OCI-LY7 (cell line): ENCODE results near the gene CGAS. TPM values are rescaled to one million over a fixed set of nuclear protein-coding genes. Genes with fewer than 3 reads are reported as not detected.

ENCODE experiments used
- BruUV-seq: library from RNA; stranded (reverse); fragments of 400-500 nt; replicated peaks from 2 replicates; lab custom pipeline; 2021; lab: Mats Ljungman, UMichigan
- CTCF ChIA-PET: fragments of 300-600 bp; sonication (Branson Sonifier 250); formaldehyde crosslinking; loops from one replicate; lab custom pipeline; 2022; ENCODE audit warnings: antibody characterized with exemption; ENCODE audit not compliant: unreplicated experiment; lab: Charles Lee
- POLR2A ChIA-PET: fragments of 300-600 bp; sonication (Branson Sonifier 250); formaldehyde crosslinking; loops from one replicate; lab custom pipeline; 2022; ENCODE audit warnings: antibody characterized with exemption; lab: Charles Lee
- DNase-seq: peaks from one replicate; pipeline ENCODE4 v3.0.0-alpha.2; 2015; ENCODE audit warnings: low spot score
- H2AFZ ChIP-seq: fragments of 200-600 bp; sonication (generic), shearing (Covaris generic); 2 replicates; pipeline ENCODE4 v1.6.1; 2014; ENCODE audit warnings: mild to moderate bottlenecking, antibody characterized with exemption, low read length, moderate library complexity
- H3K27ac ChIP-seq: fragments of 200-600 bp; sonication (generic); 2 replicates; pipeline ENCODE4 v1.5.1; 2014; ENCODE audit warnings: mixed run types, low read depth, mild to moderate bottlenecking, moderate library complexity, low read length, inconsistent platforms; ENCODE audit not compliant: poor library complexity, severe bottlenecking
- H3K36me3 ChIP-seq: fragments of 200-600 bp; sonication (generic); 2 replicates; pipeline ENCODE4 v1.6.1; 2014; ENCODE audit warnings: mild to moderate bottlenecking, antibody characterized with exemption, low read length, moderate library complexity, mixed read lengths; ENCODE audit not compliant: insufficient read depth
- H3K4me1 ChIP-seq: fragments of 200-600 bp; sonication (generic); 2 replicates; pipeline ENCODE4 v1.5.1; 2014; ENCODE audit warnings: mild to moderate bottlenecking, low read length; ENCODE audit not compliant: insufficient read depth, poor library complexity, severe bottlenecking
- H3K4me2 ChIP-seq: fragments of 200-600 bp; sonication (generic); 2 replicates; pipeline ENCODE4 v1.6.1; 2014; ENCODE audit warnings: mild to moderate bottlenecking, low read length
- H3K4me3 ChIP-seq: fragments of 200-600 bp; sonication (generic); 2 replicates; pipeline ENCODE4 v1.5.1; 2014; ENCODE audit warnings: mild to moderate bottlenecking, low read depth, low read length; ENCODE audit not compliant: poor library complexity, severe bottlenecking
- H3K79me2 ChIP-seq: fragments of 200-600 bp; sonication (generic); 2 replicates; pipeline ENCODE4 v1.6.1; 2016; ENCODE audit warnings: low read depth, mild to moderate bottlenecking, low read length, moderate library complexity, mixed read lengths; ENCODE audit not compliant: insufficient read depth
- H3K9me2 ChIP-seq: fragments of 200-600 bp; sonication (generic); 2 replicates; pipeline ENCODE4 v1.6.1; 2016; ENCODE audit warnings: mild to moderate bottlenecking, low read length, mixed read lengths; ENCODE audit not compliant: insufficient read depth
- H3K9me3 ChIP-seq: fragments of 200-600 bp; sonication (generic); 2 replicates; pipeline ENCODE4 v1.6.1; 2014; ENCODE audit warnings: mild to moderate bottlenecking, mixed run types, low read length, mixed read lengths
- H4K20me1 ChIP-seq: fragments of 200-600 bp; sonication (generic); 2 replicates; pipeline ENCODE4 v1.6.1; 2014; ENCODE audit warnings: mild to moderate bottlenecking, antibody characterized with exemption, low read length, moderate library complexity, mixed read lengths; ENCODE audit not compliant: insufficient read depth
- EZH2phosphoT487 ChIP-seq: fragments of 200-600 bp; sonication (generic); IDR thresholded peaks from 2 replicates; pipeline ENCODE4 v1.6.1; 2018; ENCODE audit warnings: low read depth, borderline replicate concordance, mild to moderate bottlenecking, mixed run types, antibody characterized with exemption, low read length, moderate library complexity, mixed read lengths
- intact Hi-C: fragments of 100-400 bp; cut with micrococcal nuclease; formaldehyde crosslinking; loops from one replicate; pipeline ENCODE4 v1.10.0; 2022; ENCODE audit not compliant: unreplicated experiment
- small RNA-seq: library from RNA; depleted of rRNA; stranded (forward); fragments of <200 nt; gene quantifications from one replicate; pipeline ENCODE3, GENCODE V24; 2014
- total RNA-seq, 2 experiments: library from RNA; depleted of rRNA in 1 of 2; stranded (reverse); fragments of >200 nt in 1 of 2; shearing (Covaris generic) in 1 of 2; gene quantifications; 2 replicates each; pipeline ENCODE4 v1.2.3, GENCODE V29; 2014 to 2022
- TF ChIP-seq, protein P1 (sequence below): fragments of 200-600 bp; sonication (generic); conservative IDR thresholded peaks from 2 replicates; pipeline ENCODE4 v1.5.1; 2014; ENCODE audit warnings: mild to moderate bottlenecking, antibody characterized with exemption, low read length, moderate library complexity, mixed read lengths

The CGAS gene
- total RNA-seq, 2 experiments from 2014 or later: 0.40 to 1.3 TPM

DNA sequence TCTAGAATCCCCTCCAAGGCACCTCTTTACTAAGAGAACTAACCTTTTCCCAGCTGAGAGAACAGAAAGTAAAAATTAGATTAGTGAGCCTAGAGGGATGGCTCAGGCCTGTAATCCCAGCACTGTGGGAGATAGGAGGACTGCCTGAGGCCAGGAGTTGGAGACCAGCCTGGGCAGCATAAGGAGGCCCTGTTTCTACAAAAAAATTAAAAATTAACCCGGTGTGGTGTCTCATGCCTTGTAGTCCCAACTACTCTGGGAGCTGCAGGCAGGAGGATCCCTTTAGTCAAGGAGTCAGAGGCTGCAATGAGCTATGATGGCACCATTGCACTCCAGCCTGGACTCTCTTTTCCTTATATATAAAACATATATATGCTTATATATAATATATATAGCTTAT, 76.9 kb downstream of the CGAS start:
- Histone ChIP-seq H3K4me1 (no peaks in the 10 kb centered on the region), H2AFZ (no peak overlapping the region), H3K4me3 (no peak overlapping the region), H3K4me2 (no peak overlapping the region), H3K27ac (no peak overlapping the region), H3K9me3 (no peaks in the 10 kb centered on the region), H3K36me3 (no peaks in the 10 kb centered on the region), H3K79me2 (no peaks in the 10 kb centered on the region), H3K9me2 (no peaks in the 10 kb centered on the region), H4K20me1 (no peaks in the 10 kb centered on the region)
- ChIA-PET CTCF (no interaction called here), POLR2A (interaction anchor here (0.8 to 1.1 kb wide), 2 partner anchors 16 to 55 kb away, joined by 3 read pairs; no protein-coding TSS in a partner anchor)
- intact Hi-C loops: no loop called here
- no peak for TF ChIP-seq EZH2phosphoT487
- TF ChIP-seq, protein P1, sequence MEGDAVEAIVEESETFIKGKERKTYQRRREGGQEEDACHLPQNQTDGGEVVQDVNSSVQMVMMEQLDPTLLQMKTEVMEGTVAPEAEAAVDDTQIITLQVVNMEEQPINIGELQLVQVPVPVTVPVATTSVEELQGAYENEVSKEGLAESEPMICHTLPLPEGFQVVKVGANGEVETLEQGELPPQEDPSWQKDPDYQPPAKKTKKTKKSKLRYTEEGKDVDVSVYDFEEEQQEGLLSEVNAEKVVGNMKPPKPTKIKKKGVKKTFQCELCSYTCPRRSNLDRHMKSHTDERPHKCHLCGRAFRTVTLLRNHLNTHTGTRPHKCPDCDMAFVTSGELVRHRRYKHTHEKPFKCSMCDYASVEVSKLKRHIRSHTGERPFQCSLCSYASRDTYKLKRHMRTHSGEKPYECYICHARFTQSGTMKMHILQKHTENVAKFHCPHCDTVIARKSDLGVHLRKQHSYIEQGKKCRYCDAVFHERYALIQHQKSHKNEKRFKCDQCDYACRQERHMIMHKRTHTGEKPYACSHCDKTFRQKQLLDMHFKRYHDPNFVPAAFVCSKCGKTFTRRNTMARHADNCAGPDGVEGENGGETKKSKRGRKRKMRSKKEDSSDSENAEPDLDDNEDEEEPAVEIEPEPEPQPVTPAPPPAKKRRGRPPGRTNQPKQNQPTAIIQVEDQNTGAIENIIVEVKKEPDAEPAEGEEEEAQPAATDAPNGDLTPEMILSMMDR: no peak
- DNase-seq: no peak
- no TSS peak for BruUV-seq

Small RNA genes within 50 kb of the gene (small RNA-seq; reads per million reads assigned to genes)
- gene RN7SL827P (not detected), gene RNU6-975P (not detected)

Other genes with a start within 250 kb of the CGAS start
- 1.1 TPM in 1 of 2 replicates, not detected in the other for gene KHDC1L, start 226.8 kb downstream of the CGAS start, total RNA-seq (2014; rRNA removed; shearing (Covaris generic))
- not detected in 2 replicates for gene KHDC1L, start 226.8 kb downstream of the CGAS start, total RNA-seq (2022)
- gene KHDC1, start 189.1 kb downstream of the CGAS start, total RNA-seq (2014; rRNA removed; shearing (Covaris generic)): 13.4 and 16.2 TPM in 2 replicates
- gene KHDC1, start 189.1 kb downstream of the CGAS start, total RNA-seq (2022): 22.3 and 22.6 TPM in 2 replicates
- not detected in 2 replicates for gene DPPA5, start 98.0 kb downstream of the CGAS start, total RNA-seq (2014; rRNA removed; shearing (Covaris generic))
- gene DPPA5, start 98.0 kb downstream of the CGAS start, total RNA-seq (2022): not detected in 2 replicates
- not detected in 2 replicates for gene KHDC3L, start 89.6 kb downstream of the CGAS start, total RNA-seq (2014; rRNA removed; shearing (Covaris generic))
- not detected in 2 replicates for gene KHDC3L, start 89.6 kb downstream of the CGAS start, total RNA-seq (2022)
- not detected in 2 replicates for gene OOEP, start 82.4 kb downstream of the CGAS start, total RNA-seq (2014; rRNA removed; shearing (Covaris generic))
- gene OOEP, start 82.4 kb downstream of the CGAS start, total RNA-seq (2022): not detected in 2 replicates
- not detected in 2 replicates for gene DDX43, start 57.5 kb downstream of the CGAS start, total RNA-seq (2014; rRNA removed; shearing (Covaris generic))
- gene DDX43, start 57.5 kb downstream of the CGAS start, total RNA-seq (2022): not detected in 2 replicates
- gene MTO1, start 9.4 kb upstream of the CGAS start, total RNA-seq (2014; rRNA removed; shearing (Covaris generic)): 44.0 and 63.8 TPM in 2 replicates
- gene MTO1, start 9.4 kb upstream of the CGAS start, total RNA-seq (2022): 72.5 and 90.3 TPM in 2 replicates
- 8,152 and 8,173 TPM in 2 replicates for gene EEF1A1, start 68.7 kb upstream of the CGAS start, total RNA-seq (2014; rRNA removed; shearing (Covaris generic))
- gene EEF1A1, start 68.7 kb upstream of the CGAS start, total RNA-seq (2022): 8,197 and 8,593 TPM in 2 replicates
- 7.4 and 8.5 TPM in 2 replicates for gene SLC17A5, start 201.7 kb upstream of the CGAS start, total RNA-seq (2014; rRNA removed; shearing (Covaris generic))
- 8.4 and 9.6 TPM in 2 replicates for gene SLC17A5, start 201.7 kb upstream of the CGAS start, total RNA-seq (2022)
- 0.13 TPM in 1 of 2 replicates, not detected in the other for gene CD109, start 243.9 kb upstream of the CGAS start, total RNA-seq (2014; rRNA removed; shearing (Covaris generic))
- gene CD109, start 243.9 kb upstream of the CGAS start, total RNA-seq (2022): 0.08 TPM in 1 of 2 replicates, not detected in the other